GM12864 (cell line): Measurements from ENCODE around the gene C6orf47.

ENCODE experiments used
- DNase-seq: peaks from one replicate; pipeline ENCODE4 v3.0.0-alpha.2; 2011; ENCODE audit warnings: low read depth
- H3K4me3 ChIP-seq: 2 replicates; pipeline ENCODE4 v1.5.1; 2011; ENCODE audit warnings: mild to moderate bottlenecking, low read depth, low read length, control low read depth
- TF ChIP-seq, protein P1 (sequence below): IDR thresholded peaks from 2 replicates; pipeline ENCODE4 v1.5.1; 2011; ENCODE audit warnings: low read depth, mild to moderate bottlenecking, moderate library complexity, low read length, control low read depth, inconsistent platforms; ENCODE audit errors: missing control alignments

Gene C6orf47

DNA sequence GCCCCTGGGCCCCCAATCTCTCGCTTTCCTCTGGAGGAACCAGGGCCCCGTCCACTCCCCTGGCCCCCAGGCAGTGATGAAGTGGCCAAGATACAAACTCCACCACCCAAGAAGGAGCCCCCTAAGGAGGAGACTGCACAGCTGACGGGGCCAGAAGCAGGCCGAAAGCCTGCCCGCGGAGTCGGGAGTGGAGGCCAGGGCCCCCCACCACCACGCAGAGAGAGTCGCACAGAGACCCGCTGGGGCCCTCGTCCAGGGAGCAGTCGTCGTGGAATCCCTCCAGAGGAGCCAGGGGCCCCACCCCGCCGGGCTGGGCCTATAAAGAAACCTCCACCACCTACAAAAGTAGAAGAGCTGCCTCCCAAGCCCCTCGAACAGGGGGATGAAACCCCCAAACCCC is 29.4 kb downstream of the C6orf47 start:
- DNase-seq: no peak
- H3K4me3 ChIP-seq: no peak overlapping the region
- TF ChIP-seq, protein P1, sequence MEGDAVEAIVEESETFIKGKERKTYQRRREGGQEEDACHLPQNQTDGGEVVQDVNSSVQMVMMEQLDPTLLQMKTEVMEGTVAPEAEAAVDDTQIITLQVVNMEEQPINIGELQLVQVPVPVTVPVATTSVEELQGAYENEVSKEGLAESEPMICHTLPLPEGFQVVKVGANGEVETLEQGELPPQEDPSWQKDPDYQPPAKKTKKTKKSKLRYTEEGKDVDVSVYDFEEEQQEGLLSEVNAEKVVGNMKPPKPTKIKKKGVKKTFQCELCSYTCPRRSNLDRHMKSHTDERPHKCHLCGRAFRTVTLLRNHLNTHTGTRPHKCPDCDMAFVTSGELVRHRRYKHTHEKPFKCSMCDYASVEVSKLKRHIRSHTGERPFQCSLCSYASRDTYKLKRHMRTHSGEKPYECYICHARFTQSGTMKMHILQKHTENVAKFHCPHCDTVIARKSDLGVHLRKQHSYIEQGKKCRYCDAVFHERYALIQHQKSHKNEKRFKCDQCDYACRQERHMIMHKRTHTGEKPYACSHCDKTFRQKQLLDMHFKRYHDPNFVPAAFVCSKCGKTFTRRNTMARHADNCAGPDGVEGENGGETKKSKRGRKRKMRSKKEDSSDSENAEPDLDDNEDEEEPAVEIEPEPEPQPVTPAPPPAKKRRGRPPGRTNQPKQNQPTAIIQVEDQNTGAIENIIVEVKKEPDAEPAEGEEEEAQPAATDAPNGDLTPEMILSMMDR: no peak

DNA sequence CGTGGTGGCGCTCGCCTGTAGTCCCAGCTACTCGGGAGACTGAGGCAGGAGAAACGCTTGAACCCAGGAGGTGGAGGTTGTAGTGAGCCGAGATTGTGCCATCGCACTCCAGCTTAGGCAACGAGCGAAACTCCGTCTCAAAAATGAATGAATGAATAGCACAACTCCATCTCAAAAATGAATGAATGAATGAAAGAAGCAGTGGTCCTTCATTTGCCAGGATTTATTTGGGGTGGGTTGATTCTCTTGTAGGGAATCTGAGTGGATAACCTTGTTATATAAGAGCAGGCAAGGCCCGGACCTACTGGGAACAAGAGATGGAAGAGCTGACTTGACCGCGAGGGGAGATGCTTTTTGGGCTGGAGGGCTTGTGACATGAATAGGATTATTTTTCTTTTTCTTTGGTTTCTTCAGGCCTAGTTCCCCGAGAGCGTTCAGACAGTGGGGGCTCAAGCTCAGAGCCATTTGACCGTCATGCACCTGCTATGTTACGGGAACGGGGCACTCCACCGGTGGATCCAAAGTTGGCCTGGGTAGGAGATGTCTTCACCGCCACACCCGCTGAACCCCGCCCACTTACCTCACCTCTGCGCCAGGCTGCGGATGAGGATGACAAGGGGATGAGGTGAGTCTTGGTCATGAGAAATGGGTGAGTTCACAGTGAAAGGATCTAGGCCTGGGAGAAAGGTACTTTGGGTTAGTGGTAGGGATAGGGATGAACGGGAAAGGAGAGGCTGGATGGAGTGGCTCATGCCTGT is 30.2 kb downstream of the C6orf47 start:
- DNase-seq: no peak
- H3K4me3 ChIP-seq: no peak overlapping the region
- TF ChIP-seq, protein P1: no peak

DNA sequence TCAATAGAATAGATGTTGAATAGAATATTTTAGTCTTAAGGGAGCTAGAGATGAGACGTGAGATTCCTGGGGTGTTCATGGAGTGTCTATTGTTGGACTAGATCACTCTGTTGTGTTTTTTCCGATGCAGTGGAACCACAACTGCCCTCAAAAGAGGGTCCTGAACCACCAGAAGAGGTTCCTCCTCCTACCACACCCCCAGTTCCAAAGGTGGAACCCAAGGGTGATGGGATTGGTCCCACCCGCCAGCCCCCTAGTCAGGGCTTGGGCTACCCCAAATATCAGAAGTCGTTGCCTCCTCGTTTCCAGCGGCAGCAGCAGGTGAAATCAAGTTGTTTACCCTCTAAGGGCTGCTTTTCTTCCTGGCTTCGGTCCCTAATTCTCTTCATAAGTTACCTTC is 31.6 kb downstream of the C6orf47 start:
- no peak for DNase-seq
- H3K4me3 ChIP-seq: no peak overlapping the region
- TF ChIP-seq, protein P1: no peak

DNA sequence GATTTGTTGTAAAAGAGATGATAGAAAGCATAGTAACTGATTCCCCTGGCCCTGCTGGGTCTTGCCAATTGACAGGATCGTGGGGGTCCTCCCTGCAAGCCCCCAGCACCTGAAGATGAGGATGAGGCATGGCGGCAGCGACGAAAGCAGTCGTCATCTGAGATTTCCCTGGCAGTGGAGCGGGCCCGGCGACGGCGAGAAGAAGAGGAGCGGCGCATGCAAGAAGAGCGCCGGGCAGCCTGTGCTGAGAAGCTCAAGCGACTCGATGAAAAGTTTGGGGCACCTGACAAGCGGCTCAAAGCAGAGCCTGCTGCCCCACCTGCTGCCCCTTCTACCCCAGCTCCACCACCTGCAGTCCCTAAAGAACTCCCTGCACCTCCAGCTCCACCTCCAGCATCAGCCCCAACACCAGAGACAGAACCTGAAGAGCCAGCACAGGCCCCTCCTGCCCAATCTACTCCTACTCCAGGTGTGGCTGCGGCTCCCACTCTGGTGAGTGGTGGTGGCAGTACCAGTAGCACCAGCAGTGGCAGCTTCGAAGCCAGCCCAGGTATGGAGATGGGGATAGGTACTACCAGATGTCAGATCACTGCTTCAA is 32.8 kb downstream of the C6orf47 start:
- DNase-seq: no peak
- TF ChIP-seq, protein P1: no peak
- H3K4me3 ChIP-seq: no peak overlapping the region

DNA sequence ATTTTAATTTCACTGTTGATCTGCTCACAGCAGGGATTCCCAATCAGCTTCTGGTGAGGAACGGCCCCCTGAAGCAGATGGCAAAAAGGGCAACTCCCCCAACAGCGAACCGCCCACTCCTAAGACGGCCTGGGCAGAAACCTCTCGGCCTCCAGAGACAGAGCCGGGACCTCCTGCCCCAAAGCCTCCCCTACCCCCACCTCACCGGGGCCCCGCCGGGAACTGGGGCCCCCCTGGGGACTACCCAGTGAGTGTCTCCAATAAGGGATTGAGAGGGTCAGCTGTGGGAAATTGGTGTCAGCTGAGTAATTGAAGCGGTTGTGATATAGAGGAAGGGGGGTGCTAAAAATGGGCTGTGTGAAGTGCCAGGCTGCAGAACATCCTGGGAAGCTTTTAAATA is 33.6 kb downstream of the C6orf47 start:
- no peak overlapping the region for H3K4me3 ChIP-seq
- DNase-seq: no peak
- TF ChIP-seq, protein P1: no peak

DNA sequence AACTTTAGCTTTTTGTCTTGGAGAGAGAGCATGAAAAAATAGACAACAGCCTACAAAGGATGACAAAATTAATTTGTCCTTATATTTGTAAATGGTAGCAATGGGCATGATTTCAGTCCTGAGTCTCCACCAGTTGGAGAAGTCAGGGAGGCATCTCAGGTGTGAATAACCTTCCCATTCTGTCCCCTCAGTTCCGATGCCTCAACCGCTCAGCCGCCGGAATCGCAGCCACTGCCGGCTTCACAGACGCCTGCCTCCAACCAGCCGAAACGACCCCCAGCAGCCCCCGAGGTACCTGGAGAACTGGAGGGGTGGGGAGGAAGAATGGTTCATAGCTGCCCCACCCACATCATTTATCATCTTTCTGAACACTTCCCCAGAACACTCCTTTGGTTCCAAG is 36.5 kb downstream of the C6orf47 start:
- H3K4me3 ChIP-seq: no peak overlapping the region
- no peak for DNase-seq
- TF ChIP-seq, protein P1: no peak

DNA sequence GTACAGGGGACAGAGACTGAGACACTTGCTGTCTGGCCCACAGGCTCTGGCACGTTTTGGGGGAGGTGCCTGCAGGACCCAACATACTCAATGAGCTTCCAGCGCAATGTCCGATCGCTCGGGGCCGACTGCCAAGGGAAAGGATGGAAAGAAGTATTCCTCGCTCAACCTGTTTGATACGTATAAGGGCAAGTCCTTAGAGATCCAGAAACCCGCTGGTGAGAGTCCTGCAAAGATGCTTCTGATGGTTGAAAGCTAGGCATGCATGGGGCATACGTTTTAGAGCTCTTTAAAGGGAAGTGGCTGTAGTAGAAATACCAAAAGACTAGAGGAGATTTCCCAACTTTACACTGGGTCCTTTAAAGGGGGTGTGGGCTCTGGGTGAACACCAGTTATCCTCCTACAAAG is 37.9 kb downstream of the C6orf47 start:
- TF ChIP-seq, protein P1: no peak
- no peak overlapping the region; the same call in 1 of the 2 replicates for H3K4me3 ChIP-seq
- no peak for DNase-seq
